SK-N-SH treated with all-trans-retinoic acid at 6 μM for 48 hours (cell line): Measurements from ENCODE around the gene BRD4.

Experiments used
- ATAC-seq: fragments of 200-7000 bp; cut with Tn5 transposase; 3 replicates; pipeline ENCODE4 v1.9.1; 2020; ENCODE audit warnings: mild to moderate bottlenecking, moderate library complexity
- ARNTL ChIP-seq: fragments of 450-650 bp; formaldehyde crosslinking; IDR thresholded peaks from 2 replicates; pipeline ENCODE4 v1.5.0; 2020; ENCODE audit warnings: low read depth, mild to moderate bottlenecking, moderate library complexity, borderline replicate concordance
- ISL1 ChIP-seq: fragments of 250-450 bp; sonication (Bioruptor Pico); IDR thresholded peaks from 2 replicates; pipeline ENCODE4 v2.1.2; 2022; ENCODE audit warnings: mild to moderate bottlenecking, moderate library complexity
- OSR1 ChIP-seq: fragments of 250-450 bp; sonication (Bioruptor Pico); IDR thresholded peaks from 2 replicates; pipeline ENCODE4 v1.8.0; 2022; ENCODE audit warnings: moderate library complexity, mild to moderate bottlenecking, inconsistent platforms
- SNAI2 ChIP-seq: fragments of 250-450 bp; sonication (Bioruptor Pico); IDR thresholded peaks from 2 replicates; pipeline ENCODE4 v1.5.0; 2020; ENCODE audit warnings: mild to moderate bottlenecking, moderate library complexity
- TCF4 ChIP-seq: fragments of 250-450 bp; sonication (Bioruptor Pico); IDR thresholded peaks from 2 replicates; pipeline ENCODE4 v1.8.0; 2021; ENCODE audit warnings: mild to moderate bottlenecking, moderate library complexity, borderline replicate concordance
- ZC3H10 ChIP-seq: fragments of 250-450 bp; sonication (Bioruptor Pico); IDR thresholded peaks from 2 replicates; pipeline ENCODE4 v1.5.1; 2021; ENCODE audit warnings: mild to moderate bottlenecking, moderate library complexity
- ZFP3 ChIP-seq: fragments of 250-450 bp; sonication (Bioruptor Pico); IDR thresholded peaks from 2 replicates; pipeline ENCODE4 v1.5.0; 2020; ENCODE audit warnings: mild to moderate bottlenecking, moderate library complexity
- ZFP30 ChIP-seq: fragments of 450-650 bp; formaldehyde crosslinking; IDR thresholded peaks from 2 replicates; pipeline ENCODE4 v1.5.0; 2022; ENCODE audit warnings: mild to moderate bottlenecking, moderate library complexity
- ZNF565 ChIP-seq: fragments of 450-650 bp; formaldehyde crosslinking; conservative IDR thresholded peaks from 2 replicates; pipeline ENCODE4 v1.5.0; 2020; ENCODE audit warnings: low read depth, mild to moderate bottlenecking, moderate library complexity
- TF ChIP-seq, protein P1 (sequence below): fragments of 250-450 bp; sonication (Bioruptor Pico); IDR thresholded peaks from 2 replicates; pipeline ENCODE4 v1.5.1; 2021; ENCODE audit warnings: mild to moderate bottlenecking, moderate library complexity
- TF ChIP-seq, protein P2 (sequence below): fragments of 250-450 bp; sonication (Bioruptor Pico); IDR thresholded peaks from 2 replicates; pipeline ENCODE4 v1.8.0; 2020; ENCODE audit warnings: mild to moderate bottlenecking, moderate library complexity, borderline replicate concordance
- TF ChIP-seq, protein P3 (sequence below): fragments of 250-450 bp; sonication (Bioruptor Pico); IDR thresholded peaks from 2 replicates; pipeline ENCODE4 v1.5.0; 2020; ENCODE audit warnings: mild to moderate bottlenecking, moderate library complexity
- TF ChIP-seq, protein P4 (sequence below): fragments of 250-450 bp; sonication (Bioruptor Pico); IDR thresholded peaks from 2 replicates; pipeline ENCODE4 v1.5.1; 2020; ENCODE audit warnings: low read depth, mild to moderate bottlenecking, moderate library complexity
- TF ChIP-seq, protein P5 (sequence below): fragments of 250-450 bp; sonication (Bioruptor Pico); IDR thresholded peaks from 2 replicates; pipeline ENCODE4 v1.8.0; 2021; ENCODE audit warnings: low read depth, mild to moderate bottlenecking, moderate library complexity, borderline replicate concordance

BRD4 gene

DNA sequence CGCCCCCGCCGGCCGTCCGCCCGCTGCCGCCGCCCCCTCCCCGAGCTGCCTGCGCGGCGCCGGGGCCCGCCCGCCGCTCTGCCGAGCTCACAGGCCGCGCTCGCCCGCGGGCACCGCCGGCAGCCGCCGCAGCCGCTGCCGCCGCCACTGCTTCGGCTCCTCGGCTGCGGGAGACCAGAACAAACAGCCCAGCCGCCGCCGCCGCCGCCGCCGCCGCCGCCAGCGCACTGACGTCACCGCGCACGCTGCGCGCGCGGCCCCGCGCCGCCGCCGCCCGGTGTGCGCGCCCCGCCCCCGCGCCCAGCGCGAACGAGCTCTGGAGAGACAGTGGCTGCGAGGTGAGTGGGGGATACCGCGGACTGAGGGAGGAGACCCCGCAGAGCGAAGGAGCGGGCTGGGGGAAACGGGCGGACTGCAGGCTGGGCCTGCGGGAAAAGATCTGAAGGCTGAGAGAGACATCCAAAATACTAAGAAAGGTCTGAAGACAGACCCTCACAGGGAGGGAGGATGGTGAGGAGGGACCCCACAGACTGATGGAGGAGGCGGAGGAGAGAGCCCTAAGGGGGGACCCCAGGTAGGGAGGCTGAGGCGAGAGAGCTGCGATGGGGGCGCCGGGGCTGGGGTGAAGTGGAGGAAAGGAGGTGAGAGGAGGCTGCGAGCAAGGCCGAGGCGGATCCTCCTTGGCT is at the start of gene BRD4:
TSS of gene BRD4 (minus strand) at position 229 of the 686 bp plus-strand sequence. CDS start 59,440 bp downstream, outside the sequence.
- peak; percentile 66 for ATAC-seq
- TF ChIP-seq ISL1 (CRISPR knock-in tag) = no peak
- TF ChIP-seq ARNTL (CRISPR knock-in tag) = no peak
- no peak for TF ChIP-seq ZFP3
- TF ChIP-seq, protein P1, sequence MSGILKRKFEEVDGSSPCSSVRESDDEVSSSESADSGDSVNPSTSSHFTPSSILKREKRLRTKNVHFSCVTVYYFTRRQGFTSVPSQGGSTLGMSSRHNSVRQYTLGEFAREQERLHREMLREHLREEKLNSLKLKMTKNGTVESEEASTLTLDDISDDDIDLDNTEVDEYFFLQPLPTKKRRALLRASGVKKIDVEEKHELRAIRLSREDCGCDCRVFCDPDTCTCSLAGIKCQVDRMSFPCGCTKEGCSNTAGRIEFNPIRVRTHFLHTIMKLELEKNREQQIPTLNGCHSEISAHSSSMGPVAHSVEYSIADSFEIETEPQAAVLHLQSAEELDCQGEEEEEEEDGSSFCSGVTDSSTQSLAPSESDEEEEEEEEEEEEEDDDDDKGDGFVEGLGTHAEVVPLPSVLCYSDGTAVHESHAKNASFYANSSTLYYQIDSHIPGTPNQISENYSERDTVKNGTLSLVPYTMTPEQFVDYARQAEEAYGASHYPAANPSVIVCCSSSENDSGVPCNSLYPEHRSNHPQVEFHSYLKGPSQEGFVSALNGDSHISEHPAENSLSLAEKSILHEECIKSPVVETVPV (CRISPR knock-in tag) = no peak

DNA sequence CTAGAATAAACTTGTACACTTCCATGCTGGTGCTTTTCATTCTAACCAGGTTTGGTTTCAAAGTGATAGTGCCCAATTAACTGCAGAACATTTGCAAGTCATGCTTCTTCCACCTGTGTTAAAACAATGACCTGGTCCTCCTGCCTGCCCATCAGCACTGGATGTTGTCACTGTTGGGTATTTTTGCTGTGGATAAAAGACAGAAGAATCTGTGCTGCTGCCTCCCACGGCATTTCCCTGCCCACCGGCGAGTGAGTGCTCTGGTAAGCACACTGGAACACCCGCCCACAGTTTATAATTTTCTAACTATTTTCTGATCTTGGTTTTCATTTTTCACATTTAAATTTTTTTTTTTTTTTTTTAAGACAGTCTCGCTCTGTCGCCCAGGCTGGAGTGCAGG is 49.5 kb upstream of the BRD4 start:
- no peak for ATAC-seq
- no peak for TF ChIP-seq ZFP30 (CRISPR knock-in tag)
- no peak for TF ChIP-seq ZNF565 (CRISPR knock-in tag)
- TF ChIP-seq ISL1 (CRISPR knock-in tag) = no peak
- TF ChIP-seq, protein P1 (CRISPR knock-in tag) = no peak
- TF ChIP-seq, protein P2, sequence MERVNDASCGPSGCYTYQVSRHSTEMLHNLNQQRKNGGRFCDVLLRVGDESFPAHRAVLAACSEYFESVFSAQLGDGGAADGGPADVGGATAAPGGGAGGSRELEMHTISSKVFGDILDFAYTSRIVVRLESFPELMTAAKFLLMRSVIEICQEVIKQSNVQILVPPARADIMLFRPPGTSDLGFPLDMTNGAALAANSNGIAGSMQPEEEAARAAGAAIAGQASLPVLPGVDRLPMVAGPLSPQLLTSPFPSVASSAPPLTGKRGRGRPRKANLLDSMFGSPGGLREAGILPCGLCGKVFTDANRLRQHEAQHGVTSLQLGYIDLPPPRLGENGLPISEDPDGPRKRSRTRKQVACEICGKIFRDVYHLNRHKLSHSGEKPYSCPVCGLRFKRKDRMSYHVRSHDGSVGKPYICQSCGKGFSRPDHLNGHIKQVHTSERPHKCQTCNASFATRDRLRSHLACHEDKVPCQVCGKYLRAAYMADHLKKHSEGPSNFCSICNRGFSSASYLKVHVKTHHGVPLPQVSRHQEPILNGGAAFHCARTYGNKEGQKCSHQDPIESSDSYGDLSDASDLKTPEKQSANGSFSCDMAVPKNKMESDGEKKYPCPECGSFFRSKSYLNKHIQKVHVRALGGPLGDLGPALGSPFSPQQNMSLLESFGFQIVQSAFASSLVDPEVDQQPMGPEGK (CRISPR knock-in tag) = no peak
- TF ChIP-seq, protein P3, sequence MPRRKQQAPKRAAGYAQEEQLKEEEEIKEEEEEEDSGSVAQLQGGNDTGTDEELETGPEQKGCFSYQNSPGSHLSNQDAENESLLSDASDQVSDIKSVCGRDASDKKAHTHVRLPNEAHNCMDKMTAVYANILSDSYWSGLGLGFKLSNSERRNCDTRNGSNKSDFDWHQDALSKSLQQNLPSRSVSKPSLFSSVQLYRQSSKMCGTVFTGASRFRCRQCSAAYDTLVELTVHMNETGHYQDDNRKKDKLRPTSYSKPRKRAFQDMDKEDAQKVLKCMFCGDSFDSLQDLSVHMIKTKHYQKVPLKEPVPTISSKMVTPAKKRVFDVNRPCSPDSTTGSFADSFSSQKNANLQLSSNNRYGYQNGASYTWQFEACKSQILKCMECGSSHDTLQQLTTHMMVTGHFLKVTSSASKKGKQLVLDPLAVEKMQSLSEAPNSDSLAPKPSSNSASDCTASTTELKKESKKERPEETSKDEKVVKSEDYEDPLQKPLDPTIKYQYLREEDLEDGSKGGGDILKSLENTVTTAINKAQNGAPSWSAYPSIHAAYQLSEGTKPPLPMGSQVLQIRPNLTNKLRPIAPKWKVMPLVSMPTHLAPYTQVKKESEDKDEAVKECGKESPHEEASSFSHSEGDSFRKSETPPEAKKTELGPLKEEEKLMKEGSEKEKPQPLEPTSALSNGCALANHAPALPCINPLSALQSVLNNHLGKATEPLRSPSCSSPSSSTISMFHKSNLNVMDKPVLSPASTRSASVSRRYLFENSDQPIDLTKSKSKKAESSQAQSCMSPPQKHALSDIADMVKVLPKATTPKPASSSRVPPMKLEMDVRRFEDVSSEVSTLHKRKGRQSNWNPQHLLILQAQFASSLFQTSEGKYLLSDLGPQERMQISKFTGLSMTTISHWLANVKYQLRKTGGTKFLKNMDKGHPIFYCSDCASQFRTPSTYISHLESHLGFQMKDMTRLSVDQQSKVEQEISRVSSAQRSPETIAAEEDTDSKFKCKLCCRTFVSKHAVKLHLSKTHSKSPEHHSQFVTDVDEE = no peak
- TF ChIP-seq, protein P4, sequence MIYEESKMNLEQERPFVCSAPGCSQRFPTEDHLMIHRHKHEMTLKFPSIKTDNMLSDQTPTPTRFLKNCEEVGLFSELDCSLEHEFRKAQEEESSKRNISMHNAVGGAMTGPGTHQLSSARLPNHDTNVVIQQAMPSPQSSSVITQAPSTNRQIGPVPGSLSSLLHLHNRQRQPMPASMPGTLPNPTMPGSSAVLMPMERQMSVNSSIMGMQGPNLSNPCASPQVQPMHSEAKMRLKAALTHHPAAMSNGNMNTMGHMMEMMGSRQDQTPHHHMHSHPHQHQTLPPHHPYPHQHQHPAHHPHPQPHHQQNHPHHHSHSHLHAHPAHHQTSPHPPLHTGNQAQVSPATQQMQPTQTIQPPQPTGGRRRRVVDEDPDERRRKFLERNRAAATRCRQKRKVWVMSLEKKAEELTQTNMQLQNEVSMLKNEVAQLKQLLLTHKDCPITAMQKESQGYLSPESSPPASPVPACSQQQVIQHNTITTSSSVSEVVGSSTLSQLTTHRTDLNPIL = no peak
- TF ChIP-seq ZC3H10 (CRISPR knock-in tag) = no peak

DNA sequence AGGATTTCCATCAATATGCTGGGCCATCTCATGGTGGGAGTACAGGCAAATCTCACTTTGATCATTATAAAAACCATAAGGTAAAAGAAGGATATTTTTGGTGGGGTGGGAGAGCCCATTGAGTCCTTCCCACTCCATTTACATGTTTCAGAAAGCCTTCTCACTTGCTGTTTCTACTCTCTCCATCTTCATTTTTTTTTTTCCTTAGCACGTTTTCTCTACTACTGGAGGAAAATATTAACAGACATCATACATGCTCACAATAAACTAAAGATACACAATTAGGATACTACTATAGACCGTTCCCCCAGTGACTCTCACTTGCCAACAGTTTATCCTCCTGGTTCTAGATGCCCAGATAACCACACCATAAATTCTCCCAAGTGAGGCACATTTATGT is 49.1 kb upstream of the BRD4 start:
- TF ChIP-seq, protein P2 (CRISPR knock-in tag) = no peak
- TF ChIP-seq SNAI2 (CRISPR knock-in tag) (no peak), OSR1 (CRISPR knock-in tag) (no peak), TCF4 (no peak)
- TF ChIP-seq, protein P5, sequence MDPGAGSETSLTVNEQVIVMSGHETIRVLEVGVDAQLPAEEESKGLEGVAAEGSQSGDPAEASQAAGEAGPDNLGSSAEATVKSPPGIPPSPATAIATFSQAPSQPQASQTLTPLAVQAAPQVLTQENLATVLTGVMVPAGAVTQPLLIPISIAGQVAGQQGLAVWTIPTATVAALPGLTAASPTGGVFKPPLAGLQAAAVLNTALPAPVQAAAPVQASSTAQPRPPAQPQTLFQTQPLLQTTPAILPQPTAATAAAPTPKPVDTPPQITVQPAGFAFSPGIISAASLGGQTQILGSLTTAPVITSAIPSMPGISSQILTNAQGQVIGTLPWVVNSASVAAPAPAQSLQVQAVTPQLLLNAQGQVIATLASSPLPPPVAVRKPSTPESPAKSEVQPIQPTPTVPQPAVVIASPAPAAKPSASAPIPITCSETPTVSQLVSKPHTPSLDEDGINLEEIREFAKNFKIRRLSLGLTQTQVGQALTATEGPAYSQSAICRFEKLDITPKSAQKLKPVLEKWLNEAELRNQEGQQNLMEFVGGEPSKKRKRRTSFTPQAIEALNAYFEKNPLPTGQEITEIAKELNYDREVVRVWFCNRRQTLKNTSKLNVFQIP = no peak
- no peak for ATAC-seq
